Neutrophil (primary cell): ENCODE measurements around the gene CREB5.

Experiments
- H3K27ac ChIP-seq: fragments of 200-600 bp; sonication (generic); 2 replicates; pipeline ENCODE4 v1.5.1; 2016; ENCODE audit warnings: mild to moderate bottlenecking, moderate library complexity
- H3K27me3 ChIP-seq: fragments of 200-600 bp; sonication (generic); 2 replicates; pipeline ENCODE4 v1.6.0; 2016; ENCODE audit warnings: mild to moderate bottlenecking
- H3K36me3 ChIP-seq: fragments of 200-600 bp; sonication (generic); 2 replicates; pipeline ENCODE4 v1.5.1; 2017
- H3K4me1 ChIP-seq, 2 experiments: fragments of 200-600 bp in 1 of 2; sonication (generic) in 1 of 2; 1 replicate in 1 of 2; 2 replicates in 1 of 2; pipeline versions ENCODE4 v1.5.1 to v1.6.1; 2013 to 2016; ENCODE audit warnings: low read depth in 1 of 2, low read length in 1 of 2, mild to moderate bottlenecking in 1 of 2, moderate library complexity in 1 of 2; ENCODE audit not compliant: control insufficient read depth in 1 of 2, insufficient read depth in 1 of 2
- H3K4me3 ChIP-seq, 2 experiments: fragments of 200-600 bp in 1 of 2; sonication (generic) in 1 of 2; 1 replicate in 1 of 2; 2 replicates in 1 of 2; pipeline ENCODE4 v1.5.1; 2013 to 2016; ENCODE audit warnings: low read depth in 1 of 2, low read length in 1 of 2, mild to moderate bottlenecking in 1 of 2, moderate library complexity in 1 of 2
- H3K9me3 ChIP-seq: fragments of 200-600 bp; sonication (generic); 2 replicates; pipeline ENCODE4 v1.5.1; 2016
- CTCF ChIP-seq: fragments of 200-600 bp; sonication (generic); IDR thresholded peaks from 2 replicates; pipeline ENCODE4 v1.5.1; 2016; ENCODE audit warnings: antibody characterized with exemption

CREB5 gene

GRCh38 chr7:28868712-28869111, 456.4 kb downstream of the CREB5 start:
- Histone ChIP-seq H3K36me3 (no peaks in the 10 kb centered on the region), H3K9me3 (no peaks in the 10 kb centered on the region), H3K27me3 (peaks cover 31% of the 10 kb centered on the region), H3K27ac (no peak overlapping the region), H3K4me3 (no peak overlapping the region), H3K4me1 (peaks cover 16 to 19% of the 10 kb centered on the region in 2 experiments)
- TF ChIP-seq CTCF = no peak

GRCh38 chr7:28871077-28871476, 458.8 kb downstream of the CREB5 start:
- Histone ChIP-seq H3K9me3 (no peaks in the 10 kb centered on the region), H3K27me3 (peaks cover 11% of the 10 kb centered on the region), H3K4me3 (no peak overlapping the region), H3K36me3 (no peaks in the 10 kb centered on the region), H3K27ac (no peak overlapping the region), H3K4me1 (peaks cover 16 to 19% of the 10 kb centered on the region in 2 experiments)
- TF ChIP-seq CTCF = no peak

GRCh38 chr7:28871631-28872030, 459.3 kb downstream of the CREB5 start:
- no peaks in the 10 kb centered on the region for H3K36me3 ChIP-seq
- TF ChIP-seq CTCF = no peak
- H3K4me1 ChIP-seq = peaks cover 16 to 19% of the 10 kb centered on the region in 2 experiments
- H3K27ac ChIP-seq = no peak overlapping the region
- H3K9me3 ChIP-seq = no peaks in the 10 kb centered on the region
- peaks cover 7% of the 10 kb centered on the region for H3K27me3 ChIP-seq
- no peak overlapping the region for H3K4me3 ChIP-seq

- no peak for TF ChIP-seq CTCF
- Histone ChIP-seq H3K27ac (no peak overlapping the region), H3K4me1 (peaks cover 16 to 19% of the 10 kb centered on the region in 2 experiments), H3K9me3 (no peaks in the 10 kb centered on the region), H3K27me3 (peaks cover 7% of the 10 kb centered on the region), H3K36me3 (no peaks in the 10 kb centered on the region), H3K4me3 (no peak overlapping the region)
These were observed 459.9 kb downstream of the CREB5 start for GRCh38 chr7:28872226-28872625.

GRCh38 chr7:28873365-28873764, 461.0 kb downstream of the CREB5 start:
- no peak for TF ChIP-seq CTCF
- H3K36me3 ChIP-seq = no peaks in the 10 kb centered on the region
- no peaks in the 10 kb centered on the region for H3K9me3 ChIP-seq
- H3K4me1 ChIP-seq = peaks cover 16 to 19% of the 10 kb centered on the region in 2 experiments
- no peak overlapping the region for H3K27ac ChIP-seq
- H3K4me3 ChIP-seq = no peak overlapping the region
- H3K27me3 ChIP-seq = peaks cover 9% of the 10 kb centered on the region

GRCh38 chr7:28874001-28874400, 461.7 kb downstream of the CREB5 start:
- peaks cover 16 to 19% of the 10 kb centered on the region in 2 experiments for H3K4me1 ChIP-seq
- no peak for TF ChIP-seq CTCF
- no peaks in the 10 kb centered on the region for H3K36me3 ChIP-seq
- H3K4me3 ChIP-seq = no peak overlapping the region
- H3K9me3 ChIP-seq = no peaks in the 10 kb centered on the region
- peaks cover 13% of the 10 kb centered on the region for H3K27me3 ChIP-seq
- no peak overlapping the region for H3K27ac ChIP-seq
